GM18519 (cell line): ENCODE measurements around the gene AK5.

Experiments used
- ATAC-seq: cut with Tn5 transposase; IDR thresholded peaks from one replicate; pipeline ENCODE4 v1.9.1; 2021; ENCODE audit warnings: mild to moderate bottlenecking, moderate library complexity; ENCODE audit not compliant: unreplicated experiment, low FRiP score

AK5 gene

DNA sequence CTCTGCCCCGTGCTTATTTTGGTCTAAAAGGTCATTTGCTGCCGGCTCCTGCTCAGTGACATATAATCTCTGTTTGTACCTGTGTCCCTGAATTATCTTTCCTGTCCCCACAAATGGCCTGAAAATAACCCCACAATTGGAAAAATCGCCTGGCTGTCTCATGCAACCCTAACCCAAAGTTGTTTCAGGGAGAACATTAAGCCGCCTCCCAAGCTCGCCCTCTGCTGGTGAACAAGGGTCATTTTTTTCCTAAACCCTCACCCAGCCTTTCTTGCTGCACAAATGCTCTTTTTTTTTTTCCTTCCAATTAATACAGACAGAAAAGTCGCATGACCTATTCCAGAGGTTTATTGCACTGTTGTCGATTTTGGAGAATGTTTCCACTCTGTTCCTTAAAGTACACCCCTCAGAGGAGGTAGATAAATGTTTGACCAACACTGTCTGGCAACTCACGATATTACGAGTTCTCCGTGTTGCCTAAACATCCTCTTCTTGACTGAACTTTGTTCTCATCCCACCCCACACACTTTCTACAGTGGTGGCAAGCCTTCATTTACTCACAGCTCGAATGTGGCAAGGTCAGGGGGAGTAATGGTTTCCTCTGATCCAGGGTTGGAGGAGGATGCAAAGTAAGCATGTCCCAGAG is 252.0 kb downstream of the AK5 start:
- ATAC-seq: peak; percentile 45

GRCh38 chr1:77534456-77534855 is 252.6 kb downstream of the AK5 start:
- no peak for ATAC-seq

- no peak for ATAC-seq
Observed at GRCh38 chr1:77536813-77537212, 255.0 kb downstream of the AK5 start.

GRCh38 chr1:77538956-77539518 is 257.2 kb downstream of the AK5 start:
- ATAC-seq: peak; percentile 48

DNA sequence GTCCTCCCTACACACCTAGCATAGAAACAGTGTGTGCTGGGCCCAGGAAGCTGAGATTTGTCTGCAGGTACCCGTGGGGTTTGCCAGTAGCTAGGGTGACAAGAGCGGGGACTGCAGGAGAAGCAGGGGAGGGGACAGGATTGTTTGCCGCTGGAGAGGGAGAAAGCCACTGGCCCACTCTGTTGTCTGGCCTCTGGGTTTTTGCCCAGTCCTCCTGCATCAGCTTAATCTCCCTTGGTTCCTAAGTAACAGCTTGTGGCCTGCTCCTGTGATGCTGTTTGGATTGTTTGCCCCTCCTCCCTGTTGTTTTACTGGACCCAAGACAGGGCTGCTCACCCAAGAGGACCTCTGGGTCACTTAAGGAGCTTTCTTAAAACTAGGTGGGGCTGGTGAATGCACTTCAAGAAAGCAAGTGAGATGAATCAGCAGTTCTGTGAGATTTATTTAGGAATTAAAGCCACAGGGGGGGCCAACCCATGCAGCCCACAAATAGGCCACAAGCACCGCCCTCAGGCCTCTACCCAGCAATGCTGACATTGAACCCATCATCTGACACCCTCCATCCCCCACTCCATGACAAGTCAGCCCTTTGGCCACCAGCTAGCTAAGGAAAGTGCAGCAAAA is 257.8 kb downstream of the AK5 start:
- no peak for ATAC-seq

- no peak for ATAC-seq
Observed at GRCh38 chr1:77540501-77541161, 258.8 kb downstream of the AK5 start.

GRCh38 chr1:77541162-77541545 is 259.3 kb downstream of the AK5 start:
- ATAC-seq: peak; percentile 38

GRCh38 chr1:77542813-77543420 is 261.1 kb downstream of the AK5 start:
- ATAC-seq: no peak

DNA sequence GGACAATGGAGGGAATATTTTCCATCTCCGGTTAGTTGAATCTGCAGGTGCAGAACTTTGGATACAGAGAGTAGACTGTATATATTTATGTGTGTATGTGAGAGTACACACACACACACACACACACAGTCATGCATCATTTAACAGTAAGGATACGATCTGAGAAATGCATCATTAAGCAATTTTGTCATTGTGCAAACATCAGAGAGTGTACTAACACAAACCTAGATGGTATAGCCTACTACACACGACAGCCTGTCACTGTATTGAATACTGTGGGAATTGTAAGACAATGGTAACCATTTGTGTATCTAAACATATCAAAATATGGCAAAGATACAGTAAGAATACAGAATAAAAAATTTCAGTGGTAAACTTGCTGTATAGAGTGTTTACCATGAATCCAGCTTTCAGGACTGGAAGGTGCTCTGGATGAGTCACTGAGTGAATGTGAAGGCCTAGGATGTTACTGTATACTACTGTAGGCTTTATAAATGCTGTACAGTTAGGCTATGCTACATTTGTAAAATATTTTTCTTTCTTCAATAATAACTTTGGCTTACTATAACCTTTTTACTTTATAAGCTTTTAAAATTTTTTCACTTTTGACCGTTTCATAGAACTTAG is 262.1 kb downstream of the AK5 start:
- ATAC-seq: no peak

- ATAC-seq: no peak
Observed at GRCh38 chr1:77544845-77545244, 263.0 kb downstream of the AK5 start.

DNA sequence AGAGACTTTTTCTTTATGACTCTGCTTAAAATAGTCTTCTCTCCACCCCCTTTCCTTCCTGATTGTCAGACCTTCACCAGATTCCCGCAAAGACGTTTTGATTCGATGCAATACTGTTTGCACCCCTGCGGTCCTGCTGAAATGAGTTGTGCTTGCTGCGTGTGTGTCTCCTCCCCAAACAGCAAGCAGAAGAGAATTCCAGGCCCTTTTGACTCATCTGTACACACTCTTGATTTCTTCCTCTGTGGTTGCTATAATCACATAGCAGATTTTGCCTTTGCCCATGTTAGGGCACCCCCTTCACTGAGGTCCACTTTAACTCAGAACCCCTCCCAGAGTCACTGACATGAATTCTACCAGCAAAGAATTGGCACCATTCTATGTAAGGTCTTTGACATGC is 264.2 kb downstream of the AK5 start:
- ATAC-seq: no peak

GRCh38 chr1:77546890-77547289 is 265.1 kb downstream of the AK5 start:
- no peak for ATAC-seq

DNA sequence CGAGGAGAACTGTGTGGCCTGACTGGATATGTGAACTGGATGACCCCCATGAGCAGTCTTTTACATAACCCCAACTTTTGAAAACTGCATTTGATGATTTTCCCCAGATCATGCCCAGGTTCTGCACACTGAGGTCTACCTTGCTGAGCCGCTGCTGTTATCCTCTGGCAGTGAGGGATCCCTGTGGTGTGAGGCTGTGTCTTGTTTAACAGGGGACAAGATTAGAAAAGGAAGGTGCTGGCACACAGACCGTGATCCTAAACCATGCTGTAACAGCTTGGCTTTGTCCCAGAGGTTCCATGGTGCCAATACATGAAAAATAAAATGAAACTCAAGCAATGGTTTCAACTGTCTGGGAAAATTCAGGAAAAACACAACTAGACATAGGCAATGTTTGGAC is 266.5 kb downstream of the AK5 start:
- ATAC-seq: no peak

DNA sequence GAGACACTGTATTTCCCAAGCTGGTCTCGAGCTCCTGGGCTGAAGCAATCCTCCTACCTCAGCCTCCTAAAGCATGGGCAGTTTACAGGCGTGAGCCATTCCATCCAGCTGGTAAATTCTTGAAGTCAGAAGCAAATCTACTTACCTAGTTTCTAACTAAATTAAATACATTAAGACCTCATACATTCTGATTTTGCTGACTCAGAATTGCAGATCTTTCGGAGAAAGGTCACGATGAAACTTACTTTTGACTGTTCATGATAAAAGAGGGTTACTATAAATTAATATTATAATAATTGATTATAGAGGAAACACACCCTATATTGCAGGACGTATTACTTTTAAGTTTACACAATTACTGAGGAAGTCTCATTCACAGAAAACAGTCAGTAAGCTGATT is 268.3 kb downstream of the AK5 start:
- no peak for ATAC-seq

DNA sequence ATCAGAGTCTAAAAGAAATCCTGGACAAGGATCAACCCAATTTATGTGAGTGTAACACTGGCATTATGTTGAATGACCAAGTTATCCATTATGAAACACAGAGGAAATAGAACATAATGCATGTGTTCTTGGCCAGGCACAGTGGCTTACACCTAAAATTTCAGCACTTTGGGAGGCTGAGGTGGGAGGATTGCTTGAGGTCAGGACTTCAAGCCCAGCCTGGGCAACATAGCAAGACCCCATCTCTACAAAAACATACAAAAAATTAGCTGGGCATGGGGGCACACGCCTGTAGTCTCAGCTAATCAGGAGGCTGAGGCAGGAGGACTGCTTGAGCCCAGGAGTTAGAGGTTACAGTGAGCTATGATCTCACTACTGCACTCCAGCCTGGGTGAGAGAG is 270.8 kb downstream of the AK5 start:
- ATAC-seq: no peak

GRCh38 chr1:77553568-77554291 is 271.9 kb downstream of the AK5 start:
- ATAC-seq: no peak

DNA sequence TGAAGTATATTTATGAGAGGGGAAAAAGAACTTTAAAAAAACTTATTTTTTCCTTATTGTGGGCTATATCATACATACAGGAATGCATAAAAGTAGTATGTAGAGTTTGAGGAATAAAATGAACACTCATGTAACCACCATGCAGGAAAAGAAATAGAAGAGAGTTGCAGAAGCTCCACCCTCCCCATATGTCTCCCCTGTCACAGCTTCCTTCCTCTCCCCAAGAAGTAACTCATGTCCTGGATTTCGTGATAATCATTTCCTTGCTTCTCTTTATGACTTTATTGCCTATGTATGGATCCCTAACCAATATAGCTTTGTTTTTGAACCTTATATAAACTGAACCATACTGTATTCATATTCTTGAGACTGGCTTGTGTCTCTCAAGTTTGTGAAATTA is 274.2 kb downstream of the AK5 start:
- no peak for ATAC-seq

DNA sequence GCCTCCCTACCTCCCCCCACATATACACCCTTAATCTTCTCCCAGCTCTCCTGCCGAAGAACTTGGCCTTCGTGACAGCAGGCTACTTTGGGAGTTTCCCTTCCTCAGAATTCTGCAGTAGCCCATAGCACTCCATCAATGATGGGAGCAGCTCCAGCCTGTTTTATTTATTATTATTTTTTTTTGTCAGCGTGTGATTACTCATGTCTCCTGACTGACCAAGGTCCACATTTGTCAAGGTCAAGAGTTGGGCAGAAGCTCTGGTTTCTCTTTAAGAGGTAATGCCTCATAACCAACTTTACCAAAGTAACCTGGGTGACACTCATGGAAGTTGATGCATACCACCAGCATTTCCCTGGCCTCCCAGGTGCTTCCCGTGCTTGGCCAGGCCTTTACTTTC is 275.2 kb downstream of the AK5 start:
- ATAC-seq: no peak

- ATAC-seq: no peak
Observed at GRCh38 chr1:77558591-77559164, 276.9 kb downstream of the AK5 start.

- ATAC-seq: no peak
Observed at GRCh38 chr1:77560741-77561140, 278.9 kb downstream of the AK5 start.
